Esophagus muscularis mucosa (tissue), 4 donors: ENCODE data around the gene RNF157.

Experiments used
- CTCF ChIP-seq, 3 experiments: fragments of 200-600 bp in 2 of 3; fragments of 450-650 bp in 1 of 3; sonication (generic) in 2 of 3; IDR thresholded peaks; one replicate each; pipeline ENCODE4 v1.5.1; 2017 to 2019; ENCODE audit warnings: antibody characterized with exemption in 3 of 3, mild to moderate bottlenecking in 2 of 3, moderate library complexity in 1 of 3
- EP300 ChIP-seq: sonication (generic); formaldehyde crosslinking; IDR thresholded peaks from one replicate; pipeline ENCODE4 v1.6.1; 2017; ENCODE audit warnings: antibody characterized with exemption
- POLR2A ChIP-seq: fragments of 450-650 bp; IDR thresholded peaks from one replicate; pipeline ENCODE4 v1.6.1; 2017; ENCODE audit warnings: antibody characterized with exemption, moderate library complexity, mild to moderate bottlenecking, low read depth

GRCh38 chr17:76276461-76277299 is 36.4 kb upstream of the RNF157 start:
- TF ChIP-seq CTCF (IDR thresholded peaks at IDR 0.05) (no peak), POLR2A (no peak), EP300 (no peak)
